ENCODE data around the gene DCANP1.

Gene DCANP1

GRCh38 chr5:135450336-135450735, 3.2 kb upstream of the DCANP1 start:
- H3K27ac ChIP-seq, result peak overlapping the region in 1 of 11 experiments; percentile 69; a peak in 1 of 22 replicates
- no peak for TF ChIP-seq Cebpa-rat (IDR thresholded peaks at IDR 0.05)
- peak overlapping the region in 2 of 11 experiments; percentile 77 to 80; a peak in 3 of 22 replicates for H3K9ac ChIP-seq
- H3K4me1 ChIP-seq, result peaks cover 75 to 100% (median 80%) of the 10 kb centered on the region in 10 experiments
- no peaks in the 10 kb centered on the region for H4K20me1 ChIP-seq
- peaks cover 0 to 30% (median 0%) of the 10 kb centered on the region in 11 experiments; a peak in 4 of 22 replicates for H3K36me3 ChIP-seq
- no peaks in the 10 kb centered on the region; a peak in 1 of 22 replicates for H3K9me3 ChIP-seq (replicated peaks in 1 of 11)
- H3K27me3 ChIP-seq, result no peaks in the 10 kb centered on the region
- H3K4me3 ChIP-seq, result peak overlapping the region in 4 of 10 experiments; percentile 52 to 60 (median 52); a peak in 7 of 20 replicates
- peak overlapping the region; percentile 86 to 97 (median 91); a peak in 21 of 22 replicates for H3K4me2 ChIP-seq

DNA sequence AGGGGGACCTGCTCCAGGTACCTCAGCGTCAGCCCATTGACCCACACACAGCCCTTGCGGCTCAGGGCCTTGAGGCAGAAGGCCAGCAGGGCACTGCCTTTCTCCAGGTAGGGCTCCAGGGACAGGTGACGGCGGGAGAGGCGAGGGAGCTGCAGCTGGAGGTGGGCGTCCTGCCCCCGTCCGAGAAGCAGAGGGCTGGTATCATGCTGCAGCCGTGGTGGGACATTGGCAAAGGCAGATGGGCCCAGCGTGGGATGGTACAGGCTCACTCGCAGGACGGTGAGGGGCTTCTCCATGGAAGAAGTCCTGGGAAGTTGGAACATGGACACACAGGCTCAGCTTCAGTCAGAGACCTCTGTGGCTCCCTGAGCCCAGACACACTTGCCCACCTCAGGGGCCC, 2.5 kb upstream of the DCANP1 start:
- Histone ChIP-seq H3K27ac (0 out of 22 replicates have a peak overlapping the region, but pooled peaks of 2 of the 11 experiments have one; percentile 4 to 13), H3K4me2 (peak overlapping the region; percentile 86 to 97 (median 91); a peak in 21 of 22 replicates), H3K36me3 (peaks cover 0 to 30% (median 0%) of the 10 kb centered on the region in 11 experiments; a peak in 4 of 22 replicates), H3K4me3 (peak overlapping the region in 3 of 10 experiments; percentile 21 to 60 (median 53); a peak in 5 of 20 replicates), H3K27me3 (no peaks in the 10 kb centered on the region), H3K9me3 (replicated peaks in 1 of 11) (no peaks in the 10 kb centered on the region; a peak in 1 of 22 replicates), H3K9ac (peak overlapping the region in 2 of 11 experiments; percentile 77 to 80; a peak in 2 of 22 replicates), H4K20me1 (no peaks in the 10 kb centered on the region), H3K4me1 (peaks cover 82 to 100% (median 84%) of the 10 kb centered on the region in 10 experiments)
- no peak for TF ChIP-seq Cebpa-rat (IDR thresholded peaks at IDR 0.05)

DNA sequence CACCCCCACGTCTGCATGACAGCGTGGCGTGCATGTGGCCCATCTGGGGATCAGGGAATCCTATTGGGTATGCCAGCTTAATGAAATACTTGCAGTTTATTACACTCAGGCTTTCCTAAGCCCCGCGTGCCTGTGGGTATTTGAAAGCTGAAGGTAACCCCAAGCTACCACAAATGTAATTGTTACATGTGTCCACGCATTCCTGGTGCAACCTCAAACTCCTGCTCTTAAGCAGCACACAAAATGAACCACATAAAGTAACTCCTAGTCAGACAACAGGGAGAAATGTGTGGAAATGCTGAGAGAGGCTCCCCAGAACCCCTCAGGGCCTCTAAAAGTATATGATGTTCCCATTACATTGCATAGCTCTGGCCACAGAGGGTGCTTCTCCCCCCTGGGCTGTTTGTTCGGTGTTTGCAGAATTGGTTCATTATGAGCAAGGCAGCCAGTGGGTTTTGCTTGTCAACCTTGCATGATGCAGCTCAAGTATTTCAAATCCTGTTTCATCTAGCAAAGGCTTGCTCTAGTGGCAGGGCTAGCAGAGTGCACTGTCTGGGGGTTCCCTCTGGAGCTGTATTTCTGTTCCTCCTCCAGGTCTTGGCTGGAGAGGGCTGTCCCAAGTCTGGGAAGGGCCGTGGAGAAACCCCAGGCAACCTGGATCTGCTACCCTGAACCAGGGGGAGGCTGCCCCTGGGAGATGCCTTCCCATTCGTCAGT, 1.8 kb upstream of the DCANP1 start:
- peak overlapping the region in 2 of 11 experiments; percentile 61 to 91; a peak in 2 of 22 replicates for H3K27ac ChIP-seq
- peak overlapping the region; percentile 86 to 97 (median 91) for H3K4me2 ChIP-seq
- peak overlapping the region in 2 of 11 experiments; percentile 77 to 80; a peak in 2 of 22 replicates for H3K9ac ChIP-seq
- peak overlapping the region in 3 of 10 experiments; percentile 21 to 60 (median 53); a peak in 5 of 20 replicates for H3K4me3 ChIP-seq
- no peaks in the 10 kb centered on the region for H4K20me1 ChIP-seq
- H3K9me3 ChIP-seq (replicated peaks in 1 of 11), result no peaks in the 10 kb centered on the region; a peak in 1 of 22 replicates
- H3K36me3 ChIP-seq, result peaks cover 0 to 30% (median 0%) of the 10 kb centered on the region in 11 experiments; a peak in 4 of 22 replicates
- H3K27me3 ChIP-seq, result no peaks in the 10 kb centered on the region
- H3K4me1 ChIP-seq, result peaks cover 89 to 100% (median 91%) of the 10 kb centered on the region in 10 experiments
- TF ChIP-seq Cebpa-rat (IDR thresholded peaks at IDR 0.05), result no peak

GRCh38 chr5:135448071-135448739, 1.1 kb upstream of the DCANP1 start:
- Histone ChIP-seq H3K4me3 (peak overlapping the region in 2 of 10 experiments; percentile 53 to 60; a peak in 2 of 20 replicates), H3K9me3 (replicated peaks in 1 of 11) (no peaks in the 10 kb centered on the region; a peak in 1 of 22 replicates), H4K20me1 (no peaks in the 10 kb centered on the region), H3K4me2 (peak overlapping the region; percentile 86 to 97 (median 91)), H3K36me3 (peaks cover 0 to 30% (median 0%) of the 10 kb centered on the region in 11 experiments; a peak in 4 of 22 replicates), H3K27ac (peak overlapping the region in 8 of 11 experiments; percentile 8 to 99 (median 46); a peak in 9 of 22 replicates), H3K4me1 (peaks cover 96 to 100% (median 99%) of the 10 kb centered on the region in 10 experiments), H3K27me3 (no peaks in the 10 kb centered on the region), H3K9ac (peak overlapping the region in 1 of 11 experiments; percentile 11; a peak in 1 of 22 replicates)
- no peak for TF ChIP-seq Cebpa-rat (IDR thresholded peaks at IDR 0.05)

GRCh38 chr5:135446615-135447014, 533 bp downstream of the DCANP1 start:
- peak overlapping the region in 10 of 11 experiments; percentile 13 to 69 (median 56); a peak in 21 of 22 replicates for H3K9ac ChIP-seq
- peak overlapping the region; percentile 86 to 97 (median 91) for H3K4me2 ChIP-seq
- no peaks in the 10 kb centered on the region for H3K27me3 ChIP-seq
- H3K4me1 ChIP-seq, result peaks cover 99 to 100% (median 100%) of the 10 kb centered on the region in 10 experiments
- peak overlapping the region; percentile 10 to 99 (median 91); a peak in 19 of 22 replicates for H3K27ac ChIP-seq
- peaks cover 0 to 30% (median 0%) of the 10 kb centered on the region in 11 experiments; a peak in 4 of 22 replicates for H3K36me3 ChIP-seq
- H4K20me1 ChIP-seq, result no peaks in the 10 kb centered on the region
- TF ChIP-seq Cebpa-rat (IDR thresholded peaks at IDR 0.05), result no peak
- H3K9me3 ChIP-seq (replicated peaks in 1 of 11), result no peaks in the 10 kb centered on the region; a peak in 1 of 22 replicates
- peak overlapping the region in 7 of 10 experiments; percentile 0 to 31 (median 18); a peak in 7 of 20 replicates for H3K4me3 ChIP-seq

- TF ChIP-seq Cebpa-rat (IDR thresholded peaks at IDR 0.05), result no peak
- Histone ChIP-seq H3K36me3 (peaks cover 0 to 30% (median 0%) of the 10 kb centered on the region in 11 experiments; a peak in 4 of 22 replicates), H3K27me3 (no peaks in the 10 kb centered on the region), H4K20me1 (no peaks in the 10 kb centered on the region), H3K9ac (peak overlapping the region; percentile 4 to 69 (median 55); a peak in 21 of 22 replicates), H3K4me2 (peak overlapping the region; percentile 86 to 97 (median 91)), H3K4me1 (peaks cover 100% of the 10 kb centered on the region in 10 experiments), H3K9me3 (replicated peaks in 1 of 11) (no peaks in the 10 kb centered on the region; a peak in 1 of 22 replicates), H3K4me3 (peak overlapping the region in 2 of 10 experiments; percentile 0 to 1; a peak in 1 of 20 replicates), H3K27ac (peak overlapping the region in 10 of 11 experiments; percentile 29 to 99 (median 92); a peak in 19 of 22 replicates)
Measured at GRCh38 chr5:135446206-135446605, 942 bp downstream of the DCANP1 start.

GRCh38 chr5:135445306-135445985, 1.7 kb downstream of the DCANP1 start:
- H3K4me1 ChIP-seq, result peaks cover 100% of the 10 kb centered on the region in 10 experiments
- peaks cover 0 to 30% (median 0%) of the 10 kb centered on the region in 11 experiments; a peak in 4 of 22 replicates for H3K36me3 ChIP-seq
- no peak for TF ChIP-seq Cebpa-rat (IDR thresholded peaks at IDR 0.05)
- peak overlapping the region; percentile 14 to 99 (median 91); a peak in 20 of 22 replicates for H3K27ac ChIP-seq
- peak overlapping the region in 9 of 11 experiments; percentile 4 to 69 (median 58); a peak in 17 of 22 replicates for H3K9ac ChIP-seq
- no peaks in the 10 kb centered on the region for H3K27me3 ChIP-seq
- no peaks in the 10 kb centered on the region for H4K20me1 ChIP-seq
- peak overlapping the region; percentile 86 to 97 (median 91) for H3K4me2 ChIP-seq
- H3K4me3 ChIP-seq, result peak overlapping the region in 1 of 10 experiments; percentile 1; a peak in 2 of 20 replicates
- no peaks in the 10 kb centered on the region; a peak in 1 of 22 replicates for H3K9me3 ChIP-seq (replicated peaks in 1 of 11)

Measured in BLaER1 treated with 17β-estradiol and CSF1 and Interleukin-3, amounts not matched to agents 10 nM and 100 nM (cell line).